K562 (cell line): ENCODE results near the gene UBA3. TPM values are rescaled to one million over a fixed set of nuclear protein-coding genes. Genes with fewer than 3 reads are reported as not detected.

Experiments
- DACH1 ChIP-seq: fragments of 450-650 bp; IDR thresholded peaks from 2 replicates; pipeline ENCODE4 v1.6.1; 2018; ENCODE audit not compliant: partially characterized antibody
- HLTF ChIP-seq: fragments of 450-650 bp; IDR thresholded peaks from 2 replicates; pipeline ENCODE4 v1.6.1; 2016
- KAT7 ChIP-seq: sonication (generic); formaldehyde crosslinking; IDR thresholded peaks from 2 replicates; pipeline ENCODE4 v1.8.0; 2022; ENCODE audit warnings: missing genetic modification reagents, mild to moderate bottlenecking, borderline replicate concordance
- RFX7 ChIP-seq: fragments of 250-450 bp; sonication (Bioruptor Pico); IDR thresholded peaks from 2 replicates; pipeline ENCODE4 v1.5.1; 2021; ENCODE audit warnings: mild to moderate bottlenecking
- SIN3A ChIP-seq, 2 experiments: fragments of 150-350 bp in 1 of 2; IDR thresholded peaks; 2 replicates each; pipeline ENCODE4 v1.6.1; 2011 to 2016; ENCODE audit warnings: borderline replicate concordance in 2 of 2, low read depth in 2 of 2, low read length in 2 of 2, mild to moderate bottlenecking in 2 of 2, moderate library complexity in 2 of 2; ENCODE audit not compliant: control insufficient read depth in 1 of 2
- TAF7 ChIP-seq: fragments of 450-650 bp; IDR thresholded peaks from 2 replicates; pipeline ENCODE4 v1.6.1; 2016; ENCODE audit warnings: missing genetic modification characterization, missing compliant biosample characterization
- TAL1 ChIP-seq: fragments of 450-650 bp; IDR thresholded peaks from 2 replicates; pipeline ENCODE4 v1.6.1; 2016; ENCODE audit warnings: mild to moderate bottlenecking
- ZBTB9 ChIP-seq: fragments of 450-650 bp; formaldehyde crosslinking; IDR thresholded peaks from 2 replicates; pipeline ENCODE4 v1.4.0; 2020; ENCODE audit warnings: mild to moderate bottlenecking, moderate library complexity
- ZNF277 ChIP-seq: fragments of 250-450 bp; sonication (Bioruptor Pico); IDR thresholded peaks from 2 replicates; pipeline ENCODE4 v1.8.0; 2022; ENCODE audit warnings: inconsistent platforms, mild to moderate bottlenecking, moderate library complexity, borderline replicate concordance
- ZNF511 ChIP-seq: sonication (generic); formaldehyde crosslinking; IDR thresholded peaks from 2 replicates; pipeline ENCODE4 v1.8.0; 2022; ENCODE audit warnings: mild to moderate bottlenecking, missing genetic modification reagents
- ZNF76 ChIP-seq: fragments of 250-450 bp; sonication (Bioruptor Pico); IDR thresholded peaks from 2 replicates; pipeline ENCODE4 v1.4.0; 2020; ENCODE audit warnings: mild to moderate bottlenecking, moderate library complexity, borderline replicate concordance
- polyA plus RNA-seq, 8 experiments: library from polyadenylated mRNA; depleted of rRNA in 4 of 8; stranded (reverse) in 5 of 8; unstranded in 3 of 8; fragments of >200 nt; fragmentation: Nextera tagmentation in 2 of 8; fragmentation: Illumina TruSeq in 1 of 8; extraction: Ambion mirVana in 2 of 8; extraction: Trizol in 1 of 8; gene quantifications; 2 replicates each; pipeline versions ENCODE4 v1.2.1 to v1.2.3, GENCODE V29; 2011 to 2014; ENCODE audit warnings: inconsistent platforms in 1 of 8, missing spikeins in 1 of 8
- total RNA-seq, 7 experiments: library from RNA; depleted of rRNA in 6 of 7; stranded (reverse); fragments of >200 nt in 6 of 7; fragmentation: Illumina TruSeq in 2 of 7; extraction: Trizol in 2 of 7; gene quantifications; 2 replicates each; pipeline versions ENCODE4 v1.2.1 to v1.2.3, GENCODE V29; 2011 to 2021; ENCODE audit warnings: low replicate concordance in 1 of 7

Gene UBA3
- total and polyA plus RNA-seq, 9 of the 15 experiments (the other 6 are each of a cell fraction or from before 2014, with no cell fraction given) = 23.2 to 80.0 (median 38.6) TPM

GRCh38 chr3:69013253-69014021 is 66.7 kb downstream of the UBA3 start, which contains the start of gene EOGT (continued):
- TF ChIP-seq ZNF277 (CRISPR knock-in tag) (no peak), KAT7 (CRISPR knock-in tag) (no peak), DACH1 (no peak), RFX7 (CRISPR knock-in tag) (no peak), SIN3A (IDR thresholded peaks at IDR 0.05; ENCODE audit: borderline replicate concordance in 2 of 2, control insufficient read depth in 1 of 2, low read depth in 2 of 2, low read length in 2 of 2) (peak in 1 of 2 experiments; percentile 28; a peak in 1 of 4 replicates), ZBTB9 (CRISPR knock-in tag) (peak; percentile 29; the same call in 1 of the 2 replicates), TAL1 (no peak), TAF7 (tag) (no peak), ZNF76 (CRISPR knock-in tag) (no peak), ZNF511 (CRISPR knock-in tag) (no peak), HLTF (no peak)
